Esophagus muscularis mucosa (tissue), 4 donors: Measurements from ENCODE around the gene FADS6. TPM values are rescaled to one million over a fixed set of nuclear protein-coding genes. Genes with fewer than 3 reads are reported as not detected.

Experiments used
- DNase-seq: peaks from one replicate; pipeline ENCODE4 v3.0.0-alpha.2; 2017; ENCODE audit errors: extremely low spot score
- H3K27ac ChIP-seq, 4 donors: fragments of 200-600 bp; sonication (generic); replicated peaks in 1 of 4; 1 replicate in 3 of 4; 2 replicates in 1 of 4; pipeline ENCODE4 v1.5.1; 2016 to 2019; ENCODE audit warnings: mild to moderate bottlenecking in 1 of 4
- H3K27me3 ChIP-seq, 4 donors: fragments of 200-600 bp; sonication (generic); one replicate each; pipeline versions ENCODE4 v1.5.1 to v1.6.0; 2016 to 2019
- H3K36me3 ChIP-seq, 4 donors: fragments of 200-600 bp; sonication (generic); one replicate each; pipeline ENCODE4 v1.5.1; 2016 to 2019
- H3K4me1 ChIP-seq, 4 donors: fragments of 200-600 bp; sonication (generic); one replicate each; pipeline ENCODE4 v1.5.1; 2016 to 2019
- H3K4me3 ChIP-seq, 4 donors: fragments of 200-600 bp; sonication (generic); 1 replicate in 2 of 4; 2 replicates in 2 of 4; pipeline ENCODE4 v1.5.1; 2016 to 2019; ENCODE audit warnings: mild to moderate bottlenecking in 4 of 4, moderate library complexity in 1 of 4
- H3K9me3 ChIP-seq, 4 donors: fragments of 200-600 bp; sonication (generic); 1 replicate in 3 of 4; 2 replicates in 1 of 4; pipeline ENCODE4 v1.5.1; 2016 to 2019
- EP300 ChIP-seq: sonication (generic); formaldehyde crosslinking; IDR thresholded peaks from one replicate; pipeline ENCODE4 v1.6.1; 2017; ENCODE audit warnings: antibody characterized with exemption
- POLR2A ChIP-seq: fragments of 450-650 bp; IDR thresholded peaks from one replicate; pipeline ENCODE4 v1.6.1; 2017; ENCODE audit warnings: antibody characterized with exemption, moderate library complexity, mild to moderate bottlenecking, low read depth
- POLR2AphosphoS5 ChIP-seq, 2 donors: sonication (generic); formaldehyde crosslinking; IDR thresholded peaks; one replicate each; pipeline ENCODE4 v1.6.1; 2017; ENCODE audit warnings: antibody characterized with exemption in 2 of 2
- WGBS: methylation state at CpG from one replicate; pipeline ENCODE4 v1.1.5; 2018; 5-methylcytosine and 5-hydroxymethylcytosine counted together
- intact Hi-C: fragments of 100-400 bp; cut with DNase I; formaldehyde crosslinking; loops from one replicate; pipeline ENCODE4 v1.15.1; 2023
- total RNA-seq, 4 donors: library from RNA; depleted of rRNA; stranded (reverse); fragments of >200 nt; gene quantifications; one replicate each; pipeline versions ENCODE4 v1.1.0 to v1.2.1, GENCODE V29; 2016
- TF ChIP-seq, protein P1 (sequence below), 3 experiments: fragments of 200-600 bp in 2 of 3; fragments of 450-650 bp in 1 of 3; sonication (generic) in 2 of 3; IDR thresholded peaks; one replicate each; pipeline ENCODE4 v1.5.1; 2017 to 2019; ENCODE audit warnings: antibody characterized with exemption in 3 of 3, mild to moderate bottlenecking in 2 of 3, moderate library complexity in 1 of 3

FADS6 gene
- total RNA-seq, 4 donors from 2014 or later: 0.33 TPM; not detected in 3

DNA sequence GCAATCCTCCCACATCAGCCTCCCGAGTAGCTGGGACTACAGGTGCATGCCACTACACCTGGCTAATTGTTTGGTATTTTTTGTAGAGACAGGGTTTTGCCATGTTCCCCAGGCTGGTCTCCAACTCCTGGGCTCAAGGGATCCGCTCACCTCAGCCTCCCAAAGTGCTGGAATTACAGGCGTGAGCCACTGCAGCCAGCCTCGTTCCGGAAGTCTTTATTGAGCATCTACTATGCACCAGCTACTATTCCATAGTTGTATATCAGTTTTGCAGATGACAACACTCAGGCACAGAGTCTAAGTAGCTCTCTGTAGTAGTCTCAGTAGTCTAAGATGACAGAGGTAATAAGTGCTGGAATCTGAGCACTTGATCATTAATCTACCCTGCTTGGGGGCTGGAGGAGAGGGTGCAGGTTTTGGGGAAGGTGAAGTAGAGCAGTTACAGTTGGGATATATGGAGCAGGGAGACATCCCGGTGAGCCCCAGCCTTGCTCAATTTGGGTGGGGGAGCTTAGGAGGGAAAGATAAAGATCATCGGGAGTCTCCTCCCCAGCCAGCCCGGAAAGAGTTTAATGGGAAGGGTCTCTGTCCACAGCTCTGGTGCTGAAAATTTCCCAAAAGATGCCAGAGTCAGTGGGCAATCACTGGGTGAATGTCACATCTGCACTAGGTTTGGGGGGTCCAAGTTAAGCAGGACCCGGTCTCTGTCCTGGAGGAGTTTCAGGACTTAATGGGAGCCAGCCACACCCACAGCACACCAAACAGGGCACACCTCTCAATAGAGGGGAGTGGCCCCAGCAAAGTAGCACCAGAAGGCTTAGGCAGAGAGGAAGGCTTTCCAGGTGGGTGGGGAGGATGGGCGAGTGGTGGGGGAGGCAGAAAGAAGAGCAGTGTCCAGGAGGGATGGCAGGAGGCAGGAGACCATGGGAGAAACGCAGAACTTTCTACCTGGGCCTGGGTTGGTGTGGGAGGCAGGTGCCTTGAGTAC is 43.9 kb upstream of the FADS6 start:
- Histone ChIP-seq H3K4me3 (no peak overlapping the region), H3K36me3 (no peaks in the 10 kb centered on the region), H3K9me3 (no peaks in the 10 kb centered on the region), H3K27ac (no peak overlapping the region), H3K4me1 (peaks cover 0 to 14% (median 12%) of the 10 kb centered on the region in 4 donors), H3K27me3 (peaks cover 6 to 85% (median 34%) of the 10 kb centered on the region in 4 donors)
- intact Hi-C loops: no loop called here
- no peak for DNase-seq
- WGBS: 54% methylated on average over 11 of the region's 11 CpGs
- no peak for TF ChIP-seq EP300
- TF ChIP-seq, protein P1, sequence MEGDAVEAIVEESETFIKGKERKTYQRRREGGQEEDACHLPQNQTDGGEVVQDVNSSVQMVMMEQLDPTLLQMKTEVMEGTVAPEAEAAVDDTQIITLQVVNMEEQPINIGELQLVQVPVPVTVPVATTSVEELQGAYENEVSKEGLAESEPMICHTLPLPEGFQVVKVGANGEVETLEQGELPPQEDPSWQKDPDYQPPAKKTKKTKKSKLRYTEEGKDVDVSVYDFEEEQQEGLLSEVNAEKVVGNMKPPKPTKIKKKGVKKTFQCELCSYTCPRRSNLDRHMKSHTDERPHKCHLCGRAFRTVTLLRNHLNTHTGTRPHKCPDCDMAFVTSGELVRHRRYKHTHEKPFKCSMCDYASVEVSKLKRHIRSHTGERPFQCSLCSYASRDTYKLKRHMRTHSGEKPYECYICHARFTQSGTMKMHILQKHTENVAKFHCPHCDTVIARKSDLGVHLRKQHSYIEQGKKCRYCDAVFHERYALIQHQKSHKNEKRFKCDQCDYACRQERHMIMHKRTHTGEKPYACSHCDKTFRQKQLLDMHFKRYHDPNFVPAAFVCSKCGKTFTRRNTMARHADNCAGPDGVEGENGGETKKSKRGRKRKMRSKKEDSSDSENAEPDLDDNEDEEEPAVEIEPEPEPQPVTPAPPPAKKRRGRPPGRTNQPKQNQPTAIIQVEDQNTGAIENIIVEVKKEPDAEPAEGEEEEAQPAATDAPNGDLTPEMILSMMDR (IDR thresholded peaks at IDR 0.05): no peak

DNA sequence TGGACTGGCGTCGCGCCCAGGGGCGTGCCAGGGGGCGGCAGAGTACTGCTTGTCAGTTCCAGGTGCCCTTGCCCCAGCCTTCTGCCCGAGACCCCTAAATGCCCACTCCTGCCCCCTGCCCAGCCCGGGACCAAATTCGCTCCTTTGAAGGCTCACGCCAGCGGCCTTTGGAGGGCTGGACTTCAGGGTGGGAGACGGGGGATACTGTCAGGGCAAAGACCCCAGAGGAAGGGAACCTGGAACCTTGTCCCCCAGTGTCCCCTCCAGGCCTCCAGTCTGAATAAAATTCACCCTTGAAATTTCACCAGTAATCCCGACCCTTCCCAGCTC is 43.0 kb upstream of the FADS6 start:
- TF ChIP-seq POLR2AphosphoS5 (IDR thresholded peaks at IDR 0.05): no peak
- TF ChIP-seq, protein P1 (IDR thresholded peaks at IDR 0.05): no peak
- TF ChIP-seq EP300: no peak
- TF ChIP-seq POLR2A: no peak
- Histone ChIP-seq H3K4me1 (peaks cover 0 to 14% (median 12%) of the 10 kb centered on the region in 4 donors), H3K4me3 (peak overlapping the region in 1 of 4 donors; percentile 12), H3K9me3 (no peaks in the 10 kb centered on the region), H3K27me3 (peaks cover 6 to 79% (median 32%) of the 10 kb centered on the region in 4 donors), H3K27ac (no peak overlapping the region), H3K36me3 (no peaks in the 10 kb centered on the region)
- DNase-seq: no peak
- intact Hi-C loops: no loop called here
- WGBS: 19% methylated on average over 6 of the region's 12 CpGs

DNA sequence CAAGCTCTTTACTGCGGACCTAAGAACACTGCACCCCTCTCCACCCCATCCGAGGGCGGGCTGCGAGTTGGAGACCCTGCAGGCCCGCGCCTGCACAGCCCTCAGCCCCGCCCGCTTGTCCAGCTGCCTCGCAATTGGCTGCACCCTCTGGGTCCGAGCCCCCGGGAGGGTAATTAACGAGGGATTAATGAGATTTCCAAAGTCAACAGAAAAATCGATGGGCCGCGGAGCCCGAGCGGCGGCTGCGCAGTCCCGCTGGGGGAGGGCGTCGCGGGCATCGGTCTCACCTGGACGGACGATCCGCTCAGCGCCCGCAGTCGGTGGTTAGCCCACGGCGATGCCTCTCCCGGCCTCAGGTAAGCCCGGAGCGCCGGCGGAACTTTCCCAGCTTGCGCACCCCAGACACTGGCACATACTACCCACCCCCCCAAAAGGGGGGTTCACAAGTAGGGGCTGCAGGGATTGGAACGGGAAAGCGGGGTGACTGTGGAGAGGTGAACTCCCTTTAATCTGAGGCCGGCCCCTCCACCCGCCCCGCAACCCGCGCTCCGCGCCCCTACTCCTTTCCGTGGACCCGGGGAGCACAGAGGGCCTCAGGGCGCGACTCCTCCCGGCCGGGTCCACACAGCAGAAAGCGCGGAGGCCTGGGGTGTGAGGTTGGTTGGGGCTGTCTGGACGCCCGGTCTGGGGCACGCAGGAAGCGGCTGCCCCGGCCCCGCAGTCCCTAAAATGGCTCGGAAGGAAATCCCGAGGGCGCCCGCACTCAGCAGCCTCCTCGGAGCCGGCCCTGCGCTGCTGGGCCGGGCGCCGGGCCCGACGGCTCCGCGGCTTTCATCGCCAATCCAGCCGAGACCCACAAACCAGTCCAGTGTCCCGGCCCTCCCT is 42.4 kb upstream of the FADS6 start, which contains the start of gene OTOP3:
TSS of gene OTOP3 (plus strand) at position 314 of the 885 bp plus-strand sequence. CDS start at position 338, 24 bp downstream.
- no peaks in the 10 kb centered on the region for H3K36me3 ChIP-seq
- no peak within 1 kb of the TSS for H3K27ac ChIP-seq
- TF ChIP-seq EP300 (no peak), POLR2A (no peak), POLR2AphosphoS5 (IDR thresholded peaks at IDR 0.05) (no peak)
- TF ChIP-seq, protein P1 (IDR thresholded peaks at IDR 0.05): no peak
- no peak for DNase-seq
- intact Hi-C loops: no loop called here
- H3K9me3 ChIP-seq: no peaks in the 10 kb centered on the region
- peaks cover 0 to 14% (median 12%) of the 10 kb centered on the region in 4 donors for H3K4me1 ChIP-seq
- peaks cover 6 to 79% (median 31%) of the 10 kb centered on the region in 4 donors for H3K27me3 ChIP-seq
- WGBS: 7% methylated on average over 21 of the region's 78 CpGs
- peak within 1 kb of the TSS in 2 of 4 donors; percentile 12 to 13 for H3K4me3 ChIP-seq

DNA sequence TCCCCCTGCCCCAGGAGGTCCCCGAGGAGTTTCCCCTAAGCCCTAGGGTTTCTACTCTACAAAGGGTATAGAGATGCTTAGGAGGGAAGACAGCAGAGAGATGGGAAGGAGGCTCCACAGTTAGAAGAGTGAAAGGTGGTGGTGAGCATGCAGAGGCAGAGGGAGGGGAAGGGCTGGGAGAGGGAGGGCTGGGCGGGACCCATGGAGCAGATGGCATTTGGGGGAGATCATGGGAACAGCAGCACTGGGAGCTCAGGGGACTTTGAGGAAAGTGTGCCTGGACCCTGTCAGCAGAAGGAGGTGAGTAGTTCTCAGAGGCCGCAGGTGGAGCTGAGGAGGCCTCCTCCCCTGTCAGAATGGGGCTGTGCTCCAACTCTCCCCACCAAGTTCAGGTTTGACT is 41.6 kb upstream of the FADS6 start:
- peaks cover 0 to 14% (median 12%) of the 10 kb centered on the region in 4 donors for H3K4me1 ChIP-seq
- H3K4me3 ChIP-seq: no peak overlapping the region
- 68% methylated on average over 3 of the region's 3 CpGs for WGBS
- intact Hi-C loops: no loop called here
- TF ChIP-seq POLR2A (no peak), POLR2AphosphoS5 (IDR thresholded peaks at IDR 0.05) (no peak), EP300 (no peak)
- TF ChIP-seq, protein P1 (IDR thresholded peaks at IDR 0.05): no peak
- no peak overlapping the region for H3K27ac ChIP-seq
- peaks cover 6 to 80% (median 31%) of the 10 kb centered on the region in 4 donors for H3K27me3 ChIP-seq
- no peaks in the 10 kb centered on the region for H3K9me3 ChIP-seq
- DNase-seq: no peak
- H3K36me3 ChIP-seq: no peaks in the 10 kb centered on the region
